NOMO-1 (cell line): Measurements from ENCODE around the gene KCNH4.

Source experiments
- DNase-seq, 2 experiments: peaks; one replicate each; lab custom pipeline; 2025; ENCODE audit not compliant: unreplicated experiment in 2 of 2; lab: John Stamatoyannopoulos, UW

KCNH4 gene

DNA sequence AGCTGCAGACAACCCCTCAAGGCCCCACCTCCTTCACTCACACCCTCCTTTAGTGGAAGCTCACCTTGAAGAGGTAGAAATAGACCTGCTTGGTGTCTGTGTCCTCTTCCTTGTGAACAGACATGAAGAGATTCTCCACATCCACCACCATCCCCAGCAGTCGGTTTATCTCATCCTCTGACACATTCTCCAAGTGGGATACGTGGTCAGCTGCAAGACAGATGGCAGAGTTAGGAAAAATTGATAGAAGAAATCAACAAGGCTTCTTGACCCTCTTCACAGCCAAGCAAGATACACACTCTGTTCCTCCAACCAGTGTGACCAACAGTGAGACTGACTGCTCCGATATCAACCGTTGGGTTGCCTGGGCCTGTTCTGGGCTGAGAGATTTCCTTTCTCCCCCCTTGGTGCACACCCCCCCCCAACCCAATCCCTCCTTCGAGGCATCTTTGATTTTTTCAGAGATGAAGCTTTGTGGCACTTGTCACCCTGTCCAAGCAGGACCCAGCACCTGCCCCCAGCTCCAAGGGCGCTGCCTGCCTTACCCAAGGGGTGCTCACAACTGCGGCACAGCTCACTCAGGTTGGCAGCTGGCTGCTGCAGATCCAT, 60.7 kb downstream of the KCNH4 start:
- no peak for DNase-seq

DNA sequence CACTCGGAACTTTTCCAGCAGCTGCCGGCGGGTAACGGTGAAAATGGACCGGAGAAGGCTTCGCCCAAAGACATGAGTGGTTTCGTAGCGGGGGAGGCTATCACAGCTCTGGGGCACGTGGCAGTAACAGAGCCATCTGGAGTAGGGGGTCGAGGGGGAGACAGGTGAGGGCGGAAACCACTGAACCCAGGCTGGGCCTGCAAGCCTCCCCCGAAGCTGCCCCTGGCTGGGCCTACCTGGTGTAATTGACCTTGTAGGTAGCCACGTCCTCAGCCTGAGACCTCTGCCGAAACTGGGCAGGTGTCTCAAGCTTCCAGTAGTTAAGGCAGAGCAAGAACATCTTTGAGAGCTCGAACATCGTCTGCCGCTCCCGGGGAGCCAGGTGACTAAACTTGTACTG, 61.6 kb downstream of the KCNH4 start:
- no peak for DNase-seq

DNA sequence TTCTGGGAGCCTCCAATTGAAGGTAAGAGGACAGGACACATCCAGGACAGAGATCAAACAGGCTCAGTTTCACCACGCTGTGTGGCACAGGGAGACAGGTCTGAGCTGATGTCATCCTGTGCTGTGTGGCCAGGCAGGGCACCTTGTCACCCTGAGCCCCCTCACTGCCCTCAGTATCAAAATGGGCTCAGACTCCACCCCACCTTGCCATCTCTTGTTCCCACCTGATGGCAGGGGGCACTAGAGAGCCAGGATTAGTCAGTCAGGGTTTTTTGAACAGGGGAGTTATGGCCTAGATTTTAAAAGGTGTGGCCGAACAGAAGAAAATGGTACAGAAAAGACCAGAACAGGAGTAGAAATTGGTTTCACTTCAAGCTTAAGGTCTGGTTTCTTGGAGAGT, 62.4 kb downstream of the KCNH4 start:
- DNase-seq, result peak in 1 of 2 experiments; percentile 15

DNA sequence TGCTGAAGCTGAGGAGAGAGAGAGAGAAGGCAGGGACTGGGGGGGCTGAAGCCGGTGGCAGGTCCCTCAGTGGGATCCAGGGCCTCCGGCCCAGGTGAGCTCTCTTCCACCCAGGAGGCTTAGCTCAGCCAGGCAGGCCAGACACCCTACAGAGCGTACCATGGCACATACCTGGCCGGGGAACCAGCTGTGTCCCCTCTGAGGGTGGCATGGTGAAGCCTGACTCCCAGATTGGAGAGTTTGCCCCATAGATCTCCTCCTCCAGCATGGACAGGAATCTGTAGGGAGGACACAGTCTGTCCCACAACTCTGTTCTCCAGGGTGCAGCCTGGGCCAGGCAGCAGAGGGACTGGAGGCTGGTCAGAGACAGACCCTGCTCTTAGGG, 62.8 kb downstream of the KCNH4 start:
- DNase-seq, result no peak

DNA sequence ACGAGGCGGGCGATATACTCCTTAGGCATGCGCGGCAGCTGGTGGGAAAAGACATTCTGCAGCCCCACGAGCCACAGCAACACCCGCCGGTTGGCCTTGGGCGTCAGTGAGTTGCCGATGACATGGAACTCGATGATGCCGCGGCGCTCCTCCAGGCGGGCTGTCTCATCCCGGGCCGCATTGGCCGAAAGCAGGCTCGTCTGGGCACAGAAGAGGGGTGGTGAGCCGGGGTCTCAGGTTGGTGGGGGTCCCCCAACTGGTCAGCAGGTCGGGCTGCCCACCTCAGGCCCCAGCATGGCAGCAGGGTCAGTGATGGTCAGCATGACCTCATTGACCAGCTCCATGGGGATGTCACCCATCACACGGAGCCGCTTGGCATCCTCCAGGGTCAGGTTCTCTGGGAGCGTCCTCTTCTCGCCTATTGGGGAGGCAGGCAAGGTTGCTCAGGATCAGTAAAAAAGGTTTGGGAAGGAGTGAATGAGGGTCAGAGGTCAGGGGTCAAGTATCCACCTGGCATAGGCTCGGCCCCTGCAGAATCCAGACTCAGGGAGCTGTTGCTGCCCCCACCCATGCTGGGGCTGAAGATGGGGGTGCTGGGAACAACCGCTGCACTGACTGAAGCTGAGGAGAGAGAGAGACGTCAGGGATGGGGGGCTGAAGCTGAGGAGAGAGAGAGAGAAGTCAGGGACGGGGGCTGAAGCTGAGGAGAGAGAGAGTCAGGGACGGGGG, 63.4 kb downstream of the KCNH4 start:
- no peak for DNase-seq

DNA sequence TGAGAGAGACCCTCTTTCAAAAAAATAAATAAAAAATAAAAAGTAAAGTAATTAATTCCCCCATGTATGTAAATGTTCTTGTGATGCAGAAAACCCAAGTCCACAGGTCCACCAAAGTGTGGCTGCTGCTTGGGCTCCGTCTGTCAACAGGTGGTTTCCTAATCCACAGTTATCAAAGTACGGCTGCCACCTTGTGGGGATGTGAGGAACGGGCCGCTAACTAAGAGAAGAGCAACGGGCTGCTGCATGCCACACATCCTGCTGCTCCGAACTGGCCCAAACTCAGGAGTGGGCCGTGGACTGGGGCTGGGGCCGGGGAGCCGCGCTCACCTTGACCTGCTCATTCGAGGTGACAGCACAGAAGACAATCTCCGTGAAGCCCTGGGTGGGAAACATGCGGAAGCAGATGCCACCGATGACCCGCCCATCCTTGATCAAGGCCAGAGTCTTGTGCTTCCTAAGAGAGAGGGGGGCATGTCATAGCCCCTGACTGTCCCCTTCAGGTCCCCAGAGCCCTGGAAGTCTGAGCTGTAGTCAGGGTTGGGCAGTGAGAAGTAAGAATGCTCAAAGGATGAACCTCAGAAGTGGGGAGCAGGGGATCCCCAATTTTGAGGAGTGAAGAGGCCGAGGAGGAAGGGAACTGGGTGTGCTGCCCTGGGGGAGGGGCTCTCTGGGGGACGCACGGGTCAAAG, 64.1 kb downstream of the KCNH4 start:
- peak; percentile 55 to 65 for DNase-seq

DNA sequence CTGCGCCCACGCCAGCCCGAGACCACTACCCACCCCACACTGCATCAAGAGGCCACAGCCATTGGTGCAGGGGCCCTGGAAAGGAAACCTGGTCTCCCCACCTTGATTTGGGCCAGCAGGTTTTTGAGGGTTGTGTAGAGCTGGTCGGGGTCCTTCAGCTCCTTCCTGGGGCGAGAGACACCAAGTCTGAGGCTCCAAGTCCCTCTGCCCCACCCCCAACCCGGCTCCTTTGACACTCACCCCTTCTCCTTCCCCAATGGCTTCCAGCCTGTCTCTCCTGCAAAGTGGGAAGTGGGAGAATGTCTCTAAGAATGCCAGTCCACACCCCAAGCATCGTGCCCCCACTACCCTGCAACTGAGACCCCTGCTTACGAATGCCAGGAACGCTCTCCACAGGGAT, 66.8 kb downstream of the KCNH4 start:
- DNase-seq, result no peak

DNA sequence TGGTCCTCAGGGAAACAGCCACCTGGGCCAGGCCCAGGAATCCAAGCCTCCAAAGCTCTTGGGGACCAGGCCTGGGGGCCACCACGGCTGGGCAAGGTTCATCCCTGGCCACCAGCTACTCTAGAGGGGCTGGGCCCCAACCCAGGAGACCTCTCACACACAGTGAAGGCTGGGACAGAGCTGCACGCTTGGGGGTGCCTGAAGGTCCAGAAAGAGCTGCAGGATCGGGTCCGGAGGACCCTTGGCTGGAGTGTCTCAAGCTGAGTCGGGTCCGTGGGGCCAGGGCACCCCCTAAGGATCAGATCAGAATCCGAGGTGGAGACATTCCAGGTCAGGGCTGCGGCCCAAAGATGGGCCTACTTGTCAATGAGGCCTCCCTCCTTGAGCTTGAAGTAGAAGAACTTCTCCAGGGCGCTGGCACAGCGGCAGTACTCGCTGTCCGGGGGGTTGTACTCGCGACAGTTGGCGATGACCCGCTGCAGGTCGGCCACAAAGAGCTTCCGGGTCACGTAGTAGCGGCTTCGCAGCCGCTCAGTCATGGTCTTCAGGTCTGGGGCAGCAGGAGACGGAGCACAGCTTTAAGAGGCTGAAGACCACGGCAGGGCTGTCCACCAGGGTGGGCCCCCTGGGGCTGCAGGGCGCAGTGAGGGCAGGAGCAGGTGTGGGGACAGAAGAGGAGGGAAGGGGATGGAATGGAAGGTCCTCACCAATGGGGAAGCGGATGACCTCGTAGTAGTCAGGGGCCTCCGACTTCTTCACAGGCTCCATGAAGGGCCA, 67.5 kb downstream of the KCNH4 start:
- DNase-seq, result no peak

DNA sequence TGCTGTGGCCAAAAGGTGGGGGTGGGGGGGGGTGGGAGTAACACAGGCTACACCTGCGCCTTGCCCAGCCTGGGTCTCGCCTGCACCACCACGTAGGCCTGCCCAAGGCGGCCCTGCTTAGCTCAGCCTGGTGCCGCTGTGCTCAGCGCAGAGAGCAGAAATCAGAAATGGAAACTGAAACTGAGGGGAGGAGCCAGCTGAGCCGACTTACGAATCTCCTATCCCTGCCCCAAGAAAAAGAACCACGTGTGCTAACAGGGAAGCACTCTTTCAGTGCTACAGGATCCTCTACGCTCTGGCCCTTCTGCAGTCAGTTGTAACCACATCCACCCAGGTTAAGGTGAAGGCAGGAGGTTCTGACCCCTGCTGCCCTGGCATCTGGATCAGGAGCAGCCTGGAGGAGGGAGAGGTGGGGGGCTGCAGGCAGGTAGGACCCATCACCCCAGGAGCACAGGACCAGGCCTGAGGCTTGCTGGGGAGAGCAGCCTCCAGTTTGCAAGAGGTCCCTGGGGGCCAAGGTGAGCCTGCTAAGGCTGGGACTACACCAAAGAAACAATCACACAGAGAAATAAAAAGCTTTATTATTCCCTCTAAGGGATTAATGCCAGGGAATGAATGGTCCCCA, 68.3 kb downstream of the KCNH4 start, which contains the start of gene DHX58:
Gene DHX58 (minus strand): TSS at position 163 of the 625 bp plus-strand sequence. CDS start 822 bp downstream, outside the sequence.
- peak; percentile 91 to 94 for DNase-seq

DNA sequence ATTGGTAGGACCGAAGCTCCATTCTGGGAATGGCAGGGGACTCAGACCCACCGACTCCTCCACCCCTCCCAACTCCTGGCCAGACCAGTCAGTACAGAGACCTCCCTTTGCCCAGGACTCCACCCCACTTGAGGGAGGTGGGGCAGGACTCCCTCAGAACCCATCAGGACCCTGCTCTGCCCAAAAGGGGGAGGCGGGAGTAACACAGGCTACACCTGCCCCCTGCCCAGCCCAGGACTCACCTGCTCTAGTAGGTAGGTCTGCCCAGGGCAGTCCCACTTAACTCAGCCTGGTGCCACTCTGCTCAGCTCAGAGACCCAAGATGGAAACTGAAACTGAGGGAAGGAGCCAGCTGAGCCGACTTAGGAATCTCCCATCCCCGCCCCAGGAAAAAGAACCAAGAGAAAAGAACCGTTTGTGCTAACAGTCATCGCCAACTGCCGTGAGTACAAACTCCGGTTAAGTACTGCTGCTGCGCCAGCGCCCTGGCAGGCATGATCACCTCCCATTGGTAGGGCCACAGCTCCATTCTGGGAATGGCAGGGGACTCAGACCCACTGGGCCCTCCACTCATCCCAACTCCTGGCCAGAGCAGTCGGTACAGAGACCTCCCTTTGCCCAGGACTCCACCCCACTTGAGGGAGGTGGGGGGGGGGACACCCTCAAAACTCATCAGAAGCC, 68.9 kb downstream of the KCNH4 start:
- no peak for DNase-seq

DNA sequence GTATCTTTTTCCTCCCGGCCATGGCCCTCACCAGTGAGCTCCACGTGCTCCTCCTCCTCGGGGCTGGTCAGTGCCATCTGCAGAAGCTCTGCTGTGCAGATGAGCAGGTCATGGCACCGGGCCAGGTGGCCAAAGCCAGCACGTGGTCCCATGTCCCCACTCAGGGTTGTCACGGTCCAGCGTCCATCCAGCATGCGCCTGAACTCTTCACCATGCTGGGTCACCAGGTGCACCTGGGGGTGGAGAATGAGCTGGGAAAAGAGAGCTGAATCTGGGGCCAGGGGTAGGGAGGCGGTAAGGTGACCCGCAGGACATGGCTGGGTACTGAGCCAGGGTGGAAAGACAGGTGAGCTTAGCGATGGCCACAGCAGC, 69.7 kb downstream of the KCNH4 start:
- DNase-seq, result no peak

DNA sequence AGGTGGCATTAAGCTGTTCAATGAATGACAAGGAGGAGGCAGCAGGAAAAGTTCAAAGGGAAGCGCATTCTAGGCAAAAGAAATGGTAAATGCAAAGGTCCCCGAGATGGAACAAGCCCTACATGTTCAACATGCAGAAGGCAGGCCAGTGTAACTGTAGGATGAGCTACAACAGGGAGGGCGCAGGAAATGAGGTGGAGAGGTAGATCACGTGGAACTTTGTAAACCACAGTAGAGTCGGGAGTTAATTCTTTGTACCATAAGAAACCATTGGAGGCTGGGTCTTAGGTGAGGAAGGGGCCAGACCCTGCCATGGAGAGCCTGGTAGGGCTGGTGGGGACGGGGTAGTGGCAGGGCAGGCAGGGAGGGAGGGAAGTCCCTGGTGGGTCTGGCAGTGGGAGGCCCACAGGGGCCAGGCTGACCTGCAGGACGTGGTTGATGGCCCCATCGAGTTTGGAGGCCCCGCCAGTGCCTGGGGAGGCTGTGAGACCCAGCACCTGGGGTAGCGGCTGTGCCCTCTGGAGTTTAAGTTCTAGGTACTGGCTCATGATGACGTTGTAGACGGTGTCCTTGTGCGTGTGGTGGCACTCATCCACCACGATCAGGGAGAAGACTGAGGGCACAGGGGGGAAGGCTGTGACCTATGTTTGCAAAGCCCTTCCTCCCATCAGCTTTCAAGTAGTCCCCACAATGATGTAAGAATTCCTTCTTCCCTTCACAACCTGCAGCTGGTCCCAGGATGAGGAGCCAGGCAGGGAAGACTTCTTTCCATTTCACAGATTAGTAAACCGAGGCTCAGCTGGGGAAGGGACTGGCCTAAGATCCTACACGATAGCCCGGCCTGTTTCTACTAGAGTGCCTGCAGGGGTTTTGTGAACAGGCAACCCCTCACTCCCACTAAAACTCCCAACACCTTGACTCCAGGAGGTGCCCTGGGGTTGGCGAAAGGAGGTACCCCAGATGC, 70.4 kb downstream of the KCNH4 start:
- no peak for DNase-seq

DNA sequence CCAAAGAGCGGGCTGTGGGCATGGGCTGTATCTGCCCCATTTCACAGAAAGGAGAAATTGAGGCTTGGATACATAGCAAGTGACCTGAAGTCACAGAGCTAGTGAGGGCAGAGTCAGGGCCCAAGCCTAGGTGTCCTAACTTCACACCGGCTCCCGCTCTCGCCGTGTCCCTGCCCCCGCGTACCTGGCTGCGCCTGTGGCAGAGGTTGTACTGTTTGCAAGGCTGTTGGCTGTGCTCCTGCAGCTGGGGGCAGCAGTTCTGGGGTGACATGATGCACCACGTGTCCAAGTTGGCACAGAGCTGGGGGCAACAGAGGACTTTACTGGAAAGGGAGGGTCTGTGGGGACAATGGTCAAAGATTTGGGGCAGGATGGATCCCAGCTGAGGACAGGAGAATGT, 71.9 kb downstream of the KCNH4 start:
- DNase-seq, result no peak

DNA sequence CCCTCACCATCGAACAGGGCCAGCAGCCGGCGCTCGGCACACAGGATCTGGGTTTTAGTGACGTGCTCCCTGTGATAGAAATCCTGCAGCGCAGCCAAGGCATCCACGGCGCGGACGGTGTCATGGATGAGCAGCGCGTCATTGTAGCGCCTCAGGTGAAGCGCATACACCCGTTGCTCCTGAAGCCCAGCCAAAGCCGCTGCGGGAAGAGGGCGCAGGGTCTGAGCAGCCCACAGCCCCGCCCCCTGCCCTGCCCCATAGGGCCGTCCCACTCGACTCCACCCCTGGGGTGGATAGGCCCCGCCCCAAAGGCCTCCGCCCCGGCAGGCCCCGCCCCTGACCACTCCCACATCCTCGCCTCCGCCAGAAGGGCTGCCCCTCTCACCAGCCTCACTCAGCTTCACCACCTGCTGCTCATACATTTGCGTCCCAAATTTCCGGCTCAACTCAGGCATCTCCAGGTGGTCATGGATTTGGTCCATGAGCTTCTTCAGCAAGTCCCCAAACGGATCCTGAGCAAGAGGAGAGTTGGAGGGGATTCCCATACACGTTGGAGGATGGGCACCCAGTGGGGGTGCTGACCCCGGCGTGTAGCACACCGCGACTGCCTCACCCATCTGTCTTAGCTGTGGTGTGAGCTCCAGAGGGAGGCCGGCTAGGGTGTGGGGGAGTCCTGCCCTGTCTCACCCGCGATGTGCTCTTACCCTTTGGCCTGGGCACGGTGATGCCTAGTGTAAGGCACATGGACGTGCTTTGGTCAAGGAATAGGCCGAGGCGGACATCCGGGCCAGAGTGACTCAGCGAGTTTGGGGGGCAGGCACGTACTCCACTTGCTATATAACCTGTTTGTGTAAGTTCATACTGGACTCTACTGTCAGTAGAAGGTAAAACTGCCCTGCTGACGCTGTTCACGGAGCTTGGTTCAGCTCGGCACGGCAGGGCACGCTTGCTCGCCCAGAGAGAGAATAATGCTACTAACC, 73.1 kb downstream of the KCNH4 start:
- DNase-seq, result peak; percentile 58 to 88

DNA sequence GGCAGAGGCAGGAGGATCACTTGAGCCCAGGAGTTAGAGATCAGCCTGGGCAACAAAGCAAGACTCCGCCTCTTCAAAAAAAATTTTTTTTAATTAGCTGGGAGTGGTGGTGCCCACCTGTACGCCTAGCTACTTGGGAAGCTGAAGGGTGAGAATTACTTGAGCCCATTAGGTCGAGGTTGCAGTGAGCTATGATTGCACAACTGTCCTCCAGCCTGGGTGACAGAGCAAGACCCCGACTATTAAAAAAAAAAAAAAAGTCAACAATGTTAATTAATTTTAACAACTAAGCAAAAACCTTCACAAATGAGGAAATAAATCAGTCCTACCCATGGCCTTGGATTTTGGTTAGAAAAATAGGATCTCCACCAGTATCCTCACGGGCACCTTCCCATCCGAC, 73.8 kb downstream of the KCNH4 start:
- no peak for DNase-seq
